Neural progenitor cell (in vitro differentiated cells): ENCODE measurements around the gene C11orf21. TPM values are rescaled to one million over a fixed set of nuclear protein-coding genes. Genes with fewer than 3 reads are reported as not detected.

Experiments used
- DNase-seq: peaks from one replicate; pipeline ENCODE4 v3.0.0-alpha.2; 2016; ENCODE audit warnings: low spot score
- H2AFZ ChIP-seq: fragments of 200-600 bp; sonication (generic); replicated peaks from 2 replicates; pipeline ENCODE4 v1.6.1; 2016; ENCODE audit warnings: antibody characterized with exemption
- H3F3A ChIP-seq: fragments of 200-600 bp; sonication (generic); 2 replicates; pipeline ENCODE4 v1.6.1; 2016; ENCODE audit warnings: antibody characterized with exemption, low read depth
- H3K27ac ChIP-seq: fragments of 200-600 bp; sonication (generic); 2 replicates; pipeline ENCODE4 v1.5.1; 2016; ENCODE audit warnings: mild to moderate bottlenecking
- H3K27me3 ChIP-seq: fragments of 200-600 bp; sonication (generic); 2 replicates; pipeline ENCODE4 v1.6.1; 2016; ENCODE audit warnings: mild to moderate bottlenecking, moderate library complexity
- H3K36me3 ChIP-seq: fragments of 200-600 bp; sonication (generic); 2 replicates; pipeline ENCODE4 v1.5.1; 2016
- H3K4me1 ChIP-seq: fragments of 200-600 bp; sonication (generic); 2 replicates; pipeline ENCODE4 v1.6.1; 2016; ENCODE audit warnings: mixed run types
- H3K4me2 ChIP-seq: fragments of 200-600 bp; sonication (generic); 2 replicates; pipeline ENCODE4 v1.6.1; 2016
- H3K4me3 ChIP-seq: fragments of 200-600 bp; sonication (generic); 2 replicates; pipeline ENCODE4 v1.5.1; 2016
- H3K79me2 ChIP-seq: fragments of 200-600 bp; sonication (generic); 2 replicates; pipeline ENCODE4 v1.6.1; 2016; ENCODE audit warnings: low read depth
- H3K9ac ChIP-seq: fragments of 200-600 bp; sonication (generic); 2 replicates; pipeline ENCODE4 v1.6.1; 2016
- H3K9me3 ChIP-seq: fragments of 200-600 bp; sonication (generic); 2 replicates; pipeline ENCODE4 v1.5.1; 2016; ENCODE audit warnings: low read depth
- H4K20me1 ChIP-seq: fragments of 200-600 bp; sonication (generic); 2 replicates; pipeline ENCODE4 v1.6.1; 2016; ENCODE audit warnings: low read depth
- H3K27ac Mint-ChIP-seq: 3 replicates; pipeline ENCODE4 v1.8.0; 2021; ENCODE audit warnings: mixed read lengths
- H3K27me3 Mint-ChIP-seq: 2 replicates; pipeline ENCODE4 v1.8.0; 2022; ENCODE audit warnings: low read depth, mild to moderate bottlenecking, inconsistent platforms, moderate library complexity, mixed read lengths; ENCODE audit not compliant: insufficient read depth
- H3K36me3 Mint-ChIP-seq: 3 replicates; pipeline ENCODE4 v1.8.0; 2021; ENCODE audit warnings: mixed read lengths
- H3K4me1 Mint-ChIP-seq: 3 replicates; pipeline ENCODE4 v1.8.0; 2021; ENCODE audit warnings: mixed read lengths
- H3K4me3 Mint-ChIP-seq: 3 replicates; pipeline ENCODE4 v1.8.0; 2021; ENCODE audit warnings: mild to moderate bottlenecking, moderate library complexity, mixed read lengths
- H3K9me3 Mint-ChIP-seq: 3 replicates; pipeline ENCODE4 v1.8.0; 2020; ENCODE audit warnings: mixed read lengths
- EZH2 ChIP-seq: fragments of 200-600 bp; sonication (generic); IDR thresholded peaks from 2 replicates; pipeline ENCODE4 v1.6.1; 2017; ENCODE audit warnings: antibody characterized with exemption, mild to moderate bottlenecking, moderate library complexity
- EZH2phosphoT487 ChIP-seq: fragments of 200-600 bp; sonication (generic); IDR thresholded peaks from 2 replicates; pipeline ENCODE4 v1.6.1; 2017; ENCODE audit warnings: antibody characterized with exemption
- small RNA-seq: library from RNA; depleted of rRNA; stranded (forward); fragments of <200 nt; gene quantifications from one replicate; pipeline ENCODE3, GENCODE V24; 2015
- total RNA-seq: library from RNA; depleted of rRNA; stranded (reverse); fragments of >200 nt; gene quantifications from 2 replicates; pipeline ENCODE4 v1.2.3, GENCODE V29; 2015; ENCODE audit warnings: low replicate concordance
- TF ChIP-seq, protein P1 (sequence below): fragments of 200-600 bp; sonication (generic); IDR thresholded peaks from 2 replicates; pipeline ENCODE4 v1.5.1; 2017; ENCODE audit warnings: antibody characterized with exemption, mild to moderate bottlenecking

Gene C11orf21
- total RNA-seq, 1 donor from 2014 or later: not detected

DNA sequence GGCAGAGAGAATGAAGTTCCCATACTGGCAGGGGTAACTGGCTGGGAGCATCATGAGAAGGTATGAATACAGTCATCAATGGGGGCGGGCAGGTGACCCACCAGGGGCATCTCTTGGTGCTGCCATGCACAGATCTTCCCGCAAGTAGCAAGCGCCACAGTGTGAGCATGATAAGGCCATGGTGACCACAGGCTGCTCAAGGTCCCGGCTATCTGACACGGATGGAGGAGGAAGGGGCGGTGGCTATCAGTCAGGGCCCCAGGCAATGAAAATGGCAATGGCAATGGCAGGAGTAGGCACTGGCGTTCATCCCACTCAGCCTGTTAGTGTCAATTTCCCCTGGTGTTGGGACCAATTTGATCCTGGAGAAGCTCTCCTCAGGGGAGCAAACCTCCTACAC, 53.0 kb downstream of the C11orf21 start:
- TF ChIP-seq, protein P1, sequence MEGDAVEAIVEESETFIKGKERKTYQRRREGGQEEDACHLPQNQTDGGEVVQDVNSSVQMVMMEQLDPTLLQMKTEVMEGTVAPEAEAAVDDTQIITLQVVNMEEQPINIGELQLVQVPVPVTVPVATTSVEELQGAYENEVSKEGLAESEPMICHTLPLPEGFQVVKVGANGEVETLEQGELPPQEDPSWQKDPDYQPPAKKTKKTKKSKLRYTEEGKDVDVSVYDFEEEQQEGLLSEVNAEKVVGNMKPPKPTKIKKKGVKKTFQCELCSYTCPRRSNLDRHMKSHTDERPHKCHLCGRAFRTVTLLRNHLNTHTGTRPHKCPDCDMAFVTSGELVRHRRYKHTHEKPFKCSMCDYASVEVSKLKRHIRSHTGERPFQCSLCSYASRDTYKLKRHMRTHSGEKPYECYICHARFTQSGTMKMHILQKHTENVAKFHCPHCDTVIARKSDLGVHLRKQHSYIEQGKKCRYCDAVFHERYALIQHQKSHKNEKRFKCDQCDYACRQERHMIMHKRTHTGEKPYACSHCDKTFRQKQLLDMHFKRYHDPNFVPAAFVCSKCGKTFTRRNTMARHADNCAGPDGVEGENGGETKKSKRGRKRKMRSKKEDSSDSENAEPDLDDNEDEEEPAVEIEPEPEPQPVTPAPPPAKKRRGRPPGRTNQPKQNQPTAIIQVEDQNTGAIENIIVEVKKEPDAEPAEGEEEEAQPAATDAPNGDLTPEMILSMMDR: no peak
- TF ChIP-seq EZH2 (no peak), EZH2phosphoT487 (no peak)
- Histone ChIP-seq H3K4me1 (peaks cover 6% of the 10 kb centered on the region), H3K9ac (no peak overlapping the region), H3K27me3 (peaks cover 32% of the 10 kb centered on the region), H3K4me3 (no peak overlapping the region), H3K9me3 (no peaks in the 10 kb centered on the region), H3K36me3 (no peaks in the 10 kb centered on the region), H3K4me2 (no peak overlapping the region), H4K20me1 (no peaks in the 10 kb centered on the region), H2AFZ (no peak overlapping the region), H3F3A (peaks cover 3% of the 10 kb centered on the region), H3K79me2 (no peaks in the 10 kb centered on the region), H3K27ac (no peak overlapping the region)
- H3K4me1 Mint-ChIP-seq: peaks cover 15% of the 10 kb centered on the region
- peaks cover 13% of the 10 kb centered on the region for H3K9me3 Mint-ChIP-seq
- H3K27ac Mint-ChIP-seq: no peak overlapping the region
- no peak for DNase-seq
- H3K27me3 Mint-ChIP-seq: peaks cover 6% of the 10 kb centered on the region
- no peaks in the 10 kb centered on the region for H3K36me3 Mint-ChIP-seq
- no peak overlapping the region for H3K4me3 Mint-ChIP-seq

DNA sequence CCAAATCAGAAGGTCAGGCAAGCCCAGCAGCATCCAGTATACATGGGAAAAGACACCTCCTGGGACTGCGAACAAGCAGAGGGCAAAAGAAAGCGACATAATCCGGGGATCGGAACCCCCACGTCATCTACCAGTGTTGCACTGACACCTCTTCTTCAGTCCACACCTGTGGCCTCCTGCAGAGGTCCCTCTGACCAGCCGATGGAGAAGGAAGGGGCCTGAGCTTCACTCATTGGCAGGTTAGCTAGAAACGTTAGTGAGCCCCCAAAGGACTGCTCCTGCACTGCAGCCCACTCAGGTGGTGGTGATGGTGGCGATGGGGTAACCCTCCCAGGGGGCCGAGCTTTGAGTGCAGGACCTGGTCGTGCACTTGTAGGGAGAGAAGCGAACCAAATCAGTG, 53.5 kb downstream of the C11orf21 start:
- TF ChIP-seq, protein P1: no peak
- TF ChIP-seq EZH2 (no peak), EZH2phosphoT487 (no peak)
- Mint-ChIP-seq H3K27ac (peak overlapping the region; percentile 90), H3K27me3 (peaks cover 6% of the 10 kb centered on the region), H3K36me3 (no peaks in the 10 kb centered on the region), H3K4me1 (peaks cover 15% of the 10 kb centered on the region), H3K9me3 (peaks cover 13% of the 10 kb centered on the region), H3K4me3 (no peak overlapping the region)
- H3K4me3 ChIP-seq: no peak overlapping the region
- H4K20me1 ChIP-seq: no peaks in the 10 kb centered on the region
- no peaks in the 10 kb centered on the region for H3K79me2 ChIP-seq
- H3K27ac ChIP-seq: no peak overlapping the region
- no peaks in the 10 kb centered on the region for H3K36me3 ChIP-seq
- no peak for DNase-seq
- peaks cover 3% of the 10 kb centered on the region for H3F3A ChIP-seq
- H3K9me3 ChIP-seq: no peaks in the 10 kb centered on the region
- H3K27me3 ChIP-seq: peaks cover 32% of the 10 kb centered on the region
- H3K9ac ChIP-seq: no peak overlapping the region
- peaks cover 6% of the 10 kb centered on the region for H3K4me1 ChIP-seq
- no peak overlapping the region for H2AFZ ChIP-seq
- H3K4me2 ChIP-seq: no peak overlapping the region

DNA sequence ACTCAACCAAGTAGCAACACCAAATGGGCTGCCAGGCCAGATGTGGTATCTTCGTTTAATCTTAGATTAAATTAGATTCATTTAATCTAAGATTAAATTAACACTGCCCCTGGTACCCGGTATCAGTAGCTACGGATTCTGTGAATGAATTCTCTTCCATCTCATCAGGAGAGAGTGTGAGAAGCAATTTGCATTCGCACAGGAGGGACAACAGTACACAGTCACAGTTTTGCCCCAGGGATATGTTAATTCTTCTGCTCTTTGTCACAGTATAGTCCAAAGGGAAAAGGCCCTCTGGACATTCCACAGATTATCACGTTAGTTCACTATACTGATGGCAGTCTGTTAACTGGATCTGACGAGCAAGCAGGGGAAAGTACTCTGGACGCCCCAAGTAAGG, 54.2 kb downstream of the C11orf21 start:
- Histone ChIP-seq H3K4me1 (peaks cover 6% of the 10 kb centered on the region), H3F3A (peaks cover 3% of the 10 kb centered on the region), H3K4me3 (no peak overlapping the region), H3K79me2 (no peaks in the 10 kb centered on the region), H3K27me3 (peaks cover 39% of the 10 kb centered on the region), H3K9me3 (no peaks in the 10 kb centered on the region), H4K20me1 (no peaks in the 10 kb centered on the region), H3K36me3 (no peaks in the 10 kb centered on the region), H3K9ac (no peak overlapping the region), H3K4me2 (no peak overlapping the region), H3K27ac (no peak overlapping the region), H2AFZ (no peak overlapping the region)
- no peak overlapping the region for H3K27ac Mint-ChIP-seq
- peaks cover 6% of the 10 kb centered on the region for H3K27me3 Mint-ChIP-seq
- TF ChIP-seq, protein P1: no peak
- TF ChIP-seq EZH2 (no peak), EZH2phosphoT487 (no peak)
- peaks cover 17% of the 10 kb centered on the region for H3K9me3 Mint-ChIP-seq
- no peak for DNase-seq
- H3K36me3 Mint-ChIP-seq: no peaks in the 10 kb centered on the region
- no peak overlapping the region for H3K4me3 Mint-ChIP-seq
- H3K4me1 Mint-ChIP-seq: peaks cover 15% of the 10 kb centered on the region

Small RNAs within 50 kb of the gene (small RNA-seq; reads per million reads assigned to genes)
- gene RNU6-878P: not detected

Other genes starting within 250 kb of the C11orf21 start
- gene IGF2, start 162.5 kb downstream of the C11orf21 start, total RNA-seq: 0.45 and 3.3 TPM in 2 replicates
- not detected in 2 replicates for gene INS, start 140.7 kb downstream of the C11orf21 start, total RNA-seq
- 2.0 and 6.2 TPM in 2 replicates for gene TH, start 130.1 kb downstream of the C11orf21 start, total RNA-seq
- 2.2 TPM in 1 of 2 replicates, not detected in the other for gene ASCL2, start 31.3 kb downstream of the C11orf21 start, total RNA-seq
- gene TSPAN32, start 95 bp upstream of the C11orf21 start, total RNA-seq: 0.19 TPM in 1 of 2 replicates, not detected in the other
- gene CD81, start 75.4 kb upstream of the C11orf21 start, total RNA-seq: 87.6 and 181 TPM in 2 replicates
- 11.1 and 30.2 TPM in 2 replicates for gene TSSC4, start 98.8 kb upstream of the C11orf21 start, total RNA-seq
- 0.34 TPM in 1 of 2 replicates, not detected in the other for gene TRPM5, start 142.6 kb upstream of the C11orf21 start, total RNA-seq
- 0.11 and 0.99 TPM in 2 replicates for gene KCNQ1, start 143.1 kb upstream of the C11orf21 start, total RNA-seq